ENCODE results near the gene C1orf53.
"Not testable (repeated sequence)": the region's sequence is repeated elsewhere in the genome, so short reads cannot be mapped to it uniquely, and the experiment has no call there.

Gene C1orf53

GRCh38 chr1:197921235-197922069 is 19.0 kb downstream of the C1orf53 start:
- no peak for DNase-seq (ENCODE audit: low read depth)

DNA sequence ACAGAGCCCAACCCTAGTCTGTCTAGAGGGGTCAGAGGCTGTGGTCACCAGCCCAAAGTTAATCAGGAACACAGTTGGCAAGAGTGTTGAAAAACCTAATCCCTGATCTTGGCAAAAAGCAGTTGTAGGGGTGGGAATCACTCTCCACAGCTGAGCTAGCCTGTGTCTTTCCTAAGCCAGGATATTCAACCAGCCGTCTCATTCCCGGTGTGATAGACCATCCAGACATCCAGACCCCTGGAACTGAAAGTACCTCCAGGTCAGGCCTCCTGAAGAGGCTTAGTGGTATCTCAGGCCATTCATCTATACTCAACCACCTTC is 19.6 kb downstream of the C1orf53 start:
- no peak for DNase-seq (ENCODE audit: low read depth)

DNA sequence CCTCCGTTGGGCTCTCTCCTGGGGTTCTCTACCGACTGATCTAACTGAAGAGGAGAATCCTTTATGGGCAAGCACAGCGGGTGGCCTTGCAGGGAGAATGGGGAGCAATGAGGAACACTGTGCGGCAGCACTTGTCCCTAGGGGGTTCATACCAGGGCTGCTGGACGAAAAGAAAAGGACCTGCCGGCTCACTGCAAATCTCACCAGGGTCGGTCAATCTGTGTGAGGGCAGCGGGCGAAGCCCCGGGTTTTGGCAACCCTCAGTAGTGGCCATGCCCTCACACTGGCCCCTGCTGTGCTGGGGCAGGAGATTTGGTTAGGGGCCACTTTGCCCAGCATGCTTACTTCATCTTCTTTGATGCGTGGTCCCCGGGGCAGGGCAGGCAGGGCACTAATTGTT is 20.6 kb downstream of the C1orf53 start:
- no peak for DNase-seq (ENCODE audit: low read depth)

GRCh38 chr1:197924516-197925123 is 22.2 kb downstream of the C1orf53 start:
- DNase-seq (ENCODE audit: low read depth) = no peak

DNA sequence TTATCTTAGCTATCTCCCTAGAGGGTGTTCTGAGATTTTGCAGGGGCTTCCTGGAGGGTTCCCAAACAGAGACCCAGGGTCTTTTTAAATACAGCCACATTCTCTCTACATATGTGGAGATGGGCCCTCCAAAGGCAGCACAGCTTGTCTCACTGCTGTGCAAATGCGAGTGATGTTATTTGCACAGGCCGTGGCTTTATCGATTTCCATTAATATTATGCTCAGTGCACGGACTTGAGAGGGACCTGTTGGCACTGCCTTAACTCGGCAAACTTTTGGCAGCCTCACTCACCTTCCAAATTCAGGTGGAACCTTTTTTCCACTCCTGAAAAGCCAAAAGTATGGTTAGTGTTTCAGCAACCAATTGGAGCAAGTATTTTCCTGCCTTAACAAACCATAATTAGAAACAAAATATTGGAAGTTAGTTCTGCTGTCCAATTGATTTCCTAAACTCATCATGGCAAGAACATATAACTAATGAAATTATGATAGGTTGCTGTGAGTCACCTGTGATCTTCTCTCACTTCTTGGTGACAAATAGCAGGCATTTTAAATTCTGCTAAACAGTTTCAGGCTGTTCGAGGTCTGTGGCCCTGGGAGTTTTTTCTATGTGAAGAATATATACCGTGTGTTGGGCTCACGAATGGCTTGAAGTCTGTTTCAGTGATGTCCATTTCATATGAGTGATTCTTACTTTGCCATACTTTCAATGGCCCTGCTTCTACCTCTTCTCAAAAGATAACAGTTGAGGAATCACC is 25.7 kb downstream of the C1orf53 start:
- no peak for DNase-seq (ENCODE audit: low read depth)

DNA sequence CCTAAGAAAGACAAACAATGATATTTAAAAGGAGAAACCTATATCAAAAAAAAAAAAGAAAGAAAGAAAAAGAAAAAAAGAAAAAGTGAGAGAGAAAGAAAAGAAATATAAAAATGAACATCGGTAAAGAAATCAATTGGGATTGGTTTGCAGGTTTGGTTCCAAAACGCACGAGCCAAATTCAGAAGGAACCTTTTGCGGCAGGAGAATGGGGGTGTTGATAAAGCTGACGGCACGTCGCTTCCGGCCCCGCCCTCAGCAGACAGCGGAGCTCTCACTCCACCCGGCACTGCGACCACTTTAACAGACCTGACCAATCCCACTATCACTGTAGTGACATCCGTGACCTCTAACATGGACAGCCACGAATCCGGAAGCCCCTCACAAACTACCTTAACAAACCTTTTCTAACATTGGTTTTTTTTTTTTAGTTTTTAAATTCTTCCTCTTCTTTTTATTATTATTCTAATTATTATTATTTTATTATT is 26.5 kb downstream of the C1orf53 start:
- DNase-seq (ENCODE audit: low read depth) = no peak

DNA sequence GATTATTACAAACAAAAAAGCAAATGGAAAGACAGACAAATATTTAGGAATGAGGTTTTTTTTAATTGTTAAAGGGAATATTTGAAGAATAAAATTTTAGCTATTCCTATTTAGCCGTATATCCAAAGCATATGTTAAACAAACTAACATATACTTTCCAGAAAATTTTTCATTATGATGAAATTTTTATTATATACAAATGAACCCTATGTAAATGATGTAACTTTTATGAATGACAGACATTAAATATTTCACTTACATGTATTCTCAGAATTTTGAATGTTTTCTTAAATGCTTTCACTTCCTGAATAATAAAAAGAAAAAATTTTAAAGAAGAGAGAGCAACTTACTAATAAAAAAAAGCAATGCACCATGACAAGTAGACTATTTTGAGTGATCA is 30.6 kb downstream of the C1orf53 start:
- no peak for DNase-seq (ENCODE audit: low read depth)

GRCh38 chr1:197933647-197934046 is 31.2 kb downstream of the C1orf53 start:
- DNase-seq (ENCODE audit: low read depth) = no peak

- no peak for DNase-seq (ENCODE audit: low read depth)
Observed at GRCh38 chr1:197937381-197937780, 35.0 kb downstream of the C1orf53 start.

- DNase-seq (ENCODE audit: low read depth) = no peak
Observed at GRCh38 chr1:197937892-197938291, 35.5 kb downstream of the C1orf53 start.

DNA sequence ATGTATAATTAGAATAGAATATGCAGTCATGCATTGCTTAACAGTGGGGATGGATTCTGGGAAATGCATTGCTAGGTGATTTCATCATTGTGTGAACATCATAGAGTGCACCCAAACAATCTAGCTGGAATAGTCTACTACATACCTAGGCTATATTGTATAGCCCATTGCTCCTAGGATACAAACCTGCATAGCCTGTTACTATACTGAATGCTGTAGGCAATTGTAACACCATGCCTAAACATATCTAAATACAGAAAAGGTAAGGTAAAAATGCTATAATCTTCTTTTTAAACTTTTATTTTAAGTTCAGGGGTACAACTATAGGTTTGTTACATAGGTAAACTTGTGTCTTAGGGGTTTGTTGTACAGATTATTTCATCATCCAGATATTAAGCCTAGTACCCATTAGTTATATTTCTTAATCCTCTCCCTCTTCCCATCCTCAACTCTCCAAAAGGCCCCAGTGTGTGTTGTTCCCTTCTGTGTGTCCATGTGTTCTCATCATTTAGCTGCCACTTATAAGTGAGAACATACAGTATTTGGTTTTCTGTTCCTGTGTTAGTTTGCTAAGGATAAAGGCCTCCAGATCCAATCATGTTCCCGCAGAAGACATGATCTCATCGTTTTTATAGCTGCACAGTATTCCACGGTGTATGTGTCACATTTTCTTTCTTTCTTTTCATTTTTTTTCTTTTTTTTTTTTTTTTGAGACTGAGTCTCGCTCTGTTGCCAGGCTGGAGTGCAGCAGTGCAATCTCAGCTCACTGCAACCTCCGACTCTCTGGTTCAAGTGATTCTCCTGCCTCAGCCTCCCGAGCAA is 36.9 kb downstream of the C1orf53 start:
- not testable (repeated sequence) for DNase-seq (ENCODE audit: low read depth)

GRCh38 chr1:197942042-197942441 is 39.6 kb downstream of the C1orf53 start:
- no peak for DNase-seq (ENCODE audit: low read depth)

DNA sequence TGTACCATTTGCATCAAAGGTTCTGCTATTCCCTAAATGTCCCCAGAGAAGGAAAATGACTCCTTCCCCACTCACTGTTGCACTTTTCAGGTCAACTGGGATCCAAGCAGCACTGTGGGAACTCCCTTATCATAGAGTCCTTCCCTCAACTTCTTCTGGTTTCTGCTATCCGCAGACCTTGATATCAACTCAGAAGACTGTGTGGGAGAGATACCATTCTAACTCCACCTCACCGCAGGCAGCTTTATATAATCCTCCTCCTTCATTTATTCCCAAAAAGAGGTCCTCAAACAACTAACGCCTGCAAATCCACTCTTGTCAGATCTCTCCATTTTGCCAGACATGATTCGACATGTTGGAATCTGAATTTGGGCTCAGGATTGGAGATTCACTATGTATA is 42.1 kb downstream of the C1orf53 start:
- no peak for DNase-seq (ENCODE audit: low read depth)

DNA sequence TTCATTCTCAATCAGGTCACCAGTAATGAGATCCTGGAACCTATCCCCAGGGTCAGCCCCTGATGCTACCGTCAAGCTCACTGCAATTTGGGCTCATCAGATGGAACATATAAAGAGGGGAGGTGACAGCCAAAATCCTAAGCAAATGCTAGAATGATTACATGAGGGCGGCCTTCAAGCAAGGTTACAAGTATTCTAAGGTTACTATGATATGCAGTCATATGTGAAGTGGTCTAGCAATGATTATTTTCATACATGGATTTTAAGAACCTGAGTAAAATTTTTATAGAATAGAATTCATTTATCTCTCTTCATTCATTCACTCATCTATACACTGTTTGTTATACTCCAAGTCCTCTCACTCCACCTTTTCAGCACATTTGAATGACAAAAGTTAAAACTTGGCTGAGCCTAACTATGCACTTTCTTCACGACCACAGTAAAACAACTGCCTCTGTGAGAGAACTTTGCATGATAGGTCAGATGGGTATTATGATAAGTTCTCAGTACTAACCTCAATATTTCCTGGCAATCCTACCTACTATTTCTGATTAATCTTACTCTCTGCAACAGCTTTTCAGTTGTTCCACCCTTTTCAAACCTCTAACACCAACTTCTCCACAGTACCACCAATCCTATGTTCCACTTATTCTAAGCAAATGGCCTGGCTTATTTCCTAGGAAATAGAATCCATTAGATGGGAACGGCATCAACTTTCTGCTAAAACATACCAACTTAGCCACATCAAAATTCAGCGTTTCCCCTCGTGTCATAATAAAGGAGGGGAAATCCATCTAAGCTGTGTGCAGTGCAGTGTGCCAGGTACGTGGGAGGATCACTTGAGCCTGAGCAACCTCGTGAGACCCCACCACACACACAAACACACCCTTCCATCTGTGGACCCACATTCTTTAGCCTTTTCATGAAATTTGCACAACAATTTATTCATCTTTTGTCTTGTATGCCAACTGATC is 46.8 kb downstream of the C1orf53 start:
- peak; percentile 20 for DNase-seq (ENCODE audit: low read depth)

DNA sequence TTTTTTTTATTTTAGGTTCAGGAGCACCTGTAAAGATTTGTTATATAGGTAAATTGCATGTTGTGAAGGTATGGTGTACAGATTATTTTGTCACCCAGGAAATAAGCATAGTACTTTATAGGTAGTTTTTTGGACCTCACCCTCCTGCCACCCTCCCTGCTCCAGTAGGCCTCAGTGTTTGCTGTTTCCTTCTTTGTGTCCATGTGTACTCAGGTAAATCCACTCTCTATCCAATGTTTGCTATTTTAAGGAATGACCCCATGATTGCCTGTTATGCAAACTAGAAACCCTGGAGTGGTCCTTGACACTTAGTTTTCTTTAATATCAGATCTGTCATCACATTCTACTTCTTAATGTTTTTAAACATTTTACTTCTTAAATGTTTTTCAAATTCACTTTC is 48.7 kb downstream of the C1orf53 start:
- no peak for DNase-seq (ENCODE audit: low read depth)

GRCh38 chr1:197951617-197952175 is 49.3 kb downstream of the C1orf53 start:
- no peak for DNase-seq (ENCODE audit: low read depth)

GRCh38 chr1:197953472-197953871 is 51.0 kb downstream of the C1orf53 start:
- not testable (repeated sequence) for DNase-seq (ENCODE audit: low read depth)

DNA sequence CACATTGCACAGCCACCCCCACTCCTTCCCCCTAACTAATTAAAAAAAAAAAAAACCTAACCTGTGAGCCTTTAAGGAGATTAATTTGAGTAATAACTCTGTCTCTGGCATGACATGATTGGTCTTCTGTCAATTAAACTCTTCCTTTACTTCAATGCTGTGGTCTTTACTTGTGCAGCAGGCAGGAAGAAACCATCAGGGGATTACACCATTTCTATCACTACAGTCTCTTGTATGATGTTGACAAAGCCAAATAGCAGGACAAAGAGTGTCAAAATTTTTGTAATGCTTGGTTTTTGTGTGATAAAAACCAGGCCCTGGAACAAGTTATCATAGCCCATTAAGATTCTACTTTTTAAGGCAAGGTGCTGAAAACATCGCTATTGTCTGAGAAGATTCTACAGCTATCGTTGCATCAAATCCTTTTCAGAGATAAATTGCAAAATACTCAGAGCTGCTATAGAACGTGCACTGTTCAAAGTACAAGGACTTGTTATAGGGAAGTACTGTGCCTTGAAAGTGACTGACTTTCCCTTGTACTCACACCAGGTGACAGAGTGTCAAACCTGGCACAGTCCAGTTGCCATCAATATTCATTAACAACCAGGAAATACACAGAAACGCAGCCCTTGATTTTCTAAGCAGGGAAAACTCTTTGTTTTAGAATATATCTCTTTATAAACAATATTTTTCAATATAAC is 52.4 kb downstream of the C1orf53 start:
- DNase-seq (ENCODE audit: low read depth) = no peak

- DNase-seq (ENCODE audit: low read depth) = no peak
Observed at GRCh38 chr1:197955486-197956394, 53.3 kb downstream of the C1orf53 start.
